Endothelial cell of umbilical vein (primary cell): ENCODE measurements around the gene FUT7.

Experiments used
- EZH2 ChIP-seq: IDR thresholded peaks from 2 replicates; pipeline ENCODE4 v1.6.1; 2012; ENCODE audit warnings: borderline replicate concordance, low read depth, mild to moderate bottlenecking, moderate library complexity, low read length, inconsistent platforms; ENCODE audit not compliant: severe bottlenecking
- FOS ChIP-seq: IDR thresholded peaks from 2 replicates; pipeline ENCODE4 v1.6.1; 2011; ENCODE audit warnings: mild to moderate bottlenecking, low read length, moderate library complexity, borderline replicate concordance; ENCODE audit not compliant: insufficient read depth
- GATA2 ChIP-seq: IDR thresholded peaks from 2 replicates; pipeline ENCODE4 v1.7.0; 2011; ENCODE audit warnings: low read depth, mild to moderate bottlenecking, moderate library complexity, mixed read lengths, low read length; ENCODE audit not compliant: insufficient read length, insufficient read depth
- MYC ChIP-seq: IDR thresholded peaks from one replicate; pipeline ENCODE4 v1.6.1; 2011; ENCODE audit warnings: mild to moderate bottlenecking, low read depth, low read length
- POLR2A ChIP-seq: IDR thresholded peaks from 2 replicates; pipeline ENCODE4 v1.6.1; 2012; ENCODE audit warnings: low read depth, mild to moderate bottlenecking, control low read depth, low read length
- POLR2AphosphoS5 ChIP-seq: IDR thresholded peaks from 2 replicates; pipeline ENCODE4 v1.6.1; 2012; ENCODE audit warnings: low read depth, mild to moderate bottlenecking, control low read depth, low read length, moderate library complexity; ENCODE audit not compliant: insufficient read depth
- TF ChIP-seq, protein P1 (sequence below), 2 donors: IDR thresholded peaks; 1 replicate in 1 of 2; 2 replicates in 1 of 2; pipeline ENCODE4 v1.5.1; 2011; ENCODE audit warnings: low read length in 2 of 2, mild to moderate bottlenecking in 2 of 2, moderate library complexity in 2 of 2, control low read depth in 1 of 2, inconsistent platforms in 1 of 2, low read depth in 1 of 2; ENCODE audit not compliant: insufficient read depth in 1 of 2; ENCODE audit errors: extremely low read depth in 1 of 2
- TF ChIP-seq, protein P2 (sequence below): IDR thresholded peaks from 2 replicates; pipeline ENCODE4 v1.6.1; 2011; ENCODE audit not compliant: insufficient read depth, insufficient read length

DNA sequence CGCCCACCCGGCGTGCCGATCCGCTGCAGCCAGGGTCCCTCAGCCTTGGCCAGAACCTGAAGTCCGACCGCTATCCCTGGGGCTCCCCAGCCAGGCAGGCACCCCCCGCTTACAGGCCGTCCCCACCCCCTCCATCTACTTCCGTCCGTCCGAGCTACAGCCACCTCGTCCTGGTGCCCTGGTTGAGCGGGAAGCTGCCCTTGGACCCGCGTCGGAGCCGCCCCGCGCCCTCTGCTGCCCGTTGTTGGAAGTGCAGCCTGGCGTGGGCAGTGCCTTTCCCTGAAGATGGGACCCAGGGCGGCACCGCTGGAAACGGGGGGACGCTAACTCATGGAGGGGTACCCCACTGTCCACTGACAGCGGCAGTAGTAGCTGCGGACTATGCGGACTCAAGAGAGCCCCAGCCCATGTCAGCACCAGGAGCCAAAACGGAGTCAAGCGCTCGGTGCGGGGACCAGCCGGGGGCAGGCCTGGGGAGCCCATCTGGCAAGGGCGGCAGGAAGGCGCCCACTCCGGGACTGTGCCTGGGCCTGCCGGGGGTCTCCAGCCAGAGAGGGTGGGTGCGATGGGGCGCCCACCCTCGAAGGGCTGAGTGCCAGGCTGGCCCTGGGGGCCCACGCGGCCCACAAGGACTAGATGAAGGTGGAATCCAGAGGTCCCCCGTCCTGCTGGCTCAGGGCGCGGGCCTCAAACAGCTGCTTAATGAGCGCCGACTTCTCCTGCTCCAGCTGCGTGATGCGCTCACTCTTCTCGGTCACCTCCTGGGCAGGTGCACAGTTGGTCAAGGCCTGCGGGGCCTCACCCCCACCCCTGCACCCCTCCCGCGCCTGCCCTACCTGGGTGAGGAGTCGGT is 32.4 kb upstream of the FUT7 start:
- no peak for TF ChIP-seq POLR2A
- TF ChIP-seq, protein P1, sequence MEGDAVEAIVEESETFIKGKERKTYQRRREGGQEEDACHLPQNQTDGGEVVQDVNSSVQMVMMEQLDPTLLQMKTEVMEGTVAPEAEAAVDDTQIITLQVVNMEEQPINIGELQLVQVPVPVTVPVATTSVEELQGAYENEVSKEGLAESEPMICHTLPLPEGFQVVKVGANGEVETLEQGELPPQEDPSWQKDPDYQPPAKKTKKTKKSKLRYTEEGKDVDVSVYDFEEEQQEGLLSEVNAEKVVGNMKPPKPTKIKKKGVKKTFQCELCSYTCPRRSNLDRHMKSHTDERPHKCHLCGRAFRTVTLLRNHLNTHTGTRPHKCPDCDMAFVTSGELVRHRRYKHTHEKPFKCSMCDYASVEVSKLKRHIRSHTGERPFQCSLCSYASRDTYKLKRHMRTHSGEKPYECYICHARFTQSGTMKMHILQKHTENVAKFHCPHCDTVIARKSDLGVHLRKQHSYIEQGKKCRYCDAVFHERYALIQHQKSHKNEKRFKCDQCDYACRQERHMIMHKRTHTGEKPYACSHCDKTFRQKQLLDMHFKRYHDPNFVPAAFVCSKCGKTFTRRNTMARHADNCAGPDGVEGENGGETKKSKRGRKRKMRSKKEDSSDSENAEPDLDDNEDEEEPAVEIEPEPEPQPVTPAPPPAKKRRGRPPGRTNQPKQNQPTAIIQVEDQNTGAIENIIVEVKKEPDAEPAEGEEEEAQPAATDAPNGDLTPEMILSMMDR (IDR thresholded peaks at IDR 0.05; ENCODE audit: extremely low read depth in 1 of 2, insufficient read depth in 1 of 2, low read depth in 1 of 2, low read length in 2 of 2) = peak; percentile 86 to 97
- TF ChIP-seq GATA2 = no peak
- TF ChIP-seq POLR2AphosphoS5 = no peak
- no peak for TF ChIP-seq EZH2
- no peak for TF ChIP-seq FOS
- TF ChIP-seq MYC = no peak
- TF ChIP-seq, protein P2, sequence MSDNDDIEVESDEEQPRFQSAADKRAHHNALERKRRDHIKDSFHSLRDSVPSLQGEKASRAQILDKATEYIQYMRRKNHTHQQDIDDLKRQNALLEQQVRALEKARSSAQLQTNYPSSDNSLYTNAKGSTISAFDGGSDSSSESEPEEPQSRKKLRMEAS = no peak
